ENCODE results near the gene CNIH3.

DNA sequence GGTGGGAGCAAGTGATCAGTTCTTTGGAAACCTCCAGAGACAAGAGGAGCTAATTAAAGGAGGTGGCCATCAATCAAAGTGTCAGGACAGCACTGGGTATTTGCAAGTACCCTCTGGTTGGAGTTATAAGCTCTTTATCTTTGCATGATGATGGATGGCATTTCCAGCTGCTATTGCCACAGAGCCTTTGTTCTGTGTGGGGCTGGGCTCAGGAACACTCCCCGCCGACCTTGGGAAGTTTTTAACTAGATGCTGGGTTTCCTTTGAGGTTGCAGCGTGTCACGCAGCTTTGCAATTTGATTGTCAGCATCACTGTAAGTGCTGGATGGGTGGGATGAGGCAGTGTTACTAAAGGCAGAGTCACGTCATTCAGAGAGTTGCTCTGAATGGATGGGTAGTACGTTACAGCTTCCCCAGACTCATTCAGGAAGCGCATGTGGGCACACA, 68.9 kb downstream of the CNIH3 start:
- TF ChIP-seq, protein P1, sequence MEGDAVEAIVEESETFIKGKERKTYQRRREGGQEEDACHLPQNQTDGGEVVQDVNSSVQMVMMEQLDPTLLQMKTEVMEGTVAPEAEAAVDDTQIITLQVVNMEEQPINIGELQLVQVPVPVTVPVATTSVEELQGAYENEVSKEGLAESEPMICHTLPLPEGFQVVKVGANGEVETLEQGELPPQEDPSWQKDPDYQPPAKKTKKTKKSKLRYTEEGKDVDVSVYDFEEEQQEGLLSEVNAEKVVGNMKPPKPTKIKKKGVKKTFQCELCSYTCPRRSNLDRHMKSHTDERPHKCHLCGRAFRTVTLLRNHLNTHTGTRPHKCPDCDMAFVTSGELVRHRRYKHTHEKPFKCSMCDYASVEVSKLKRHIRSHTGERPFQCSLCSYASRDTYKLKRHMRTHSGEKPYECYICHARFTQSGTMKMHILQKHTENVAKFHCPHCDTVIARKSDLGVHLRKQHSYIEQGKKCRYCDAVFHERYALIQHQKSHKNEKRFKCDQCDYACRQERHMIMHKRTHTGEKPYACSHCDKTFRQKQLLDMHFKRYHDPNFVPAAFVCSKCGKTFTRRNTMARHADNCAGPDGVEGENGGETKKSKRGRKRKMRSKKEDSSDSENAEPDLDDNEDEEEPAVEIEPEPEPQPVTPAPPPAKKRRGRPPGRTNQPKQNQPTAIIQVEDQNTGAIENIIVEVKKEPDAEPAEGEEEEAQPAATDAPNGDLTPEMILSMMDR (IDR thresholded peaks at IDR 0.05) = no peak
- TF ChIP-seq, protein P2, sequence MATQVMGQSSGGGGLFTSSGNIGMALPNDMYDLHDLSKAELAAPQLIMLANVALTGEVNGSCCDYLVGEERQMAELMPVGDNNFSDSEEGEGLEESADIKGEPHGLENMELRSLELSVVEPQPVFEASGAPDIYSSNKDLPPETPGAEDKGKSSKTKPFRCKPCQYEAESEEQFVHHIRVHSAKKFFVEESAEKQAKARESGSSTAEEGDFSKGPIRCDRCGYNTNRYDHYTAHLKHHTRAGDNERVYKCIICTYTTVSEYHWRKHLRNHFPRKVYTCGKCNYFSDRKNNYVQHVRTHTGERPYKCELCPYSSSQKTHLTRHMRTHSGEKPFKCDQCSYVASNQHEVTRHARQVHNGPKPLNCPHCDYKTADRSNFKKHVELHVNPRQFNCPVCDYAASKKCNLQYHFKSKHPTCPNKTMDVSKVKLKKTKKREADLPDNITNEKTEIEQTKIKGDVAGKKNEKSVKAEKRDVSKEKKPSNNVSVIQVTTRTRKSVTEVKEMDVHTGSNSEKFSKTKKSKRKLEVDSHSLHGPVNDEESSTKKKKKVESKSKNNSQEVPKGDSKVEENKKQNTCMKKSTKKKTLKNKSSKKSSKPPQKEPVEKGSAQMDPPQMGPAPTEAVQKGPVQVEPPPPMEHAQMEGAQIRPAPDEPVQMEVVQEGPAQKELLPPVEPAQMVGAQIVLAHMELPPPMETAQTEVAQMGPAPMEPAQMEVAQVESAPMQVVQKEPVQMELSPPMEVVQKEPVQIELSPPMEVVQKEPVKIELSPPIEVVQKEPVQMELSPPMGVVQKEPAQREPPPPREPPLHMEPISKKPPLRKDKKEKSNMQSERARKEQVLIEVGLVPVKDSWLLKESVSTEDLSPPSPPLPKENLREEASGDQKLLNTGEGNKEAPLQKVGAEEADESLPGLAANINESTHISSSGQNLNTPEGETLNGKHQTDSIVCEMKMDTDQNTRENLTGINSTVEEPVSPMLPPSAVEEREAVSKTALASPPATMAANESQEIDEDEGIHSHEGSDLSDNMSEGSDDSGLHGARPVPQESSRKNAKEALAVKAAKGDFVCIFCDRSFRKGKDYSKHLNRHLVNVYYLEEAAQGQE (IDR thresholded peaks at IDR 0.05; ENCODE audit: insufficient read depth in 1 of 2, low read depth in 2 of 2, low read length in 1 of 2) = no peak
- TF ChIP-seq POLR2AphosphoS5 (IDR thresholded peaks at IDR 0.05; ENCODE audit: low read depth, low read length) = no peak
- TF ChIP-seq TCF7L2 (IDR thresholded peaks at IDR 0.05; ENCODE audit: low read depth, low read length) = no peak
